Activated CD4-positive, CD25-positive, alpha-beta regulatory T cell treated with anti-CD3 and anti-CD28 coated beads, Interleukin-2, amount 50 U/mL, for 24 hours (primary cell): ENCODE measurements around the gene EEPD1.
"Not testable (repeated sequence)": the region's sequence is repeated elsewhere in the genome, so short reads cannot be mapped to it uniquely, and the experiment has no call there.

Experiments
- ATAC-seq, 2 donors: fragments of 150-1000 bp; cut with Tn5 transposase; one replicate each; pipeline ENCODE4 v1.10.0; 2021; ENCODE audit warnings: mild to moderate bottlenecking in 1 of 2, moderate library complexity in 1 of 2

Gene EEPD1

DNA sequence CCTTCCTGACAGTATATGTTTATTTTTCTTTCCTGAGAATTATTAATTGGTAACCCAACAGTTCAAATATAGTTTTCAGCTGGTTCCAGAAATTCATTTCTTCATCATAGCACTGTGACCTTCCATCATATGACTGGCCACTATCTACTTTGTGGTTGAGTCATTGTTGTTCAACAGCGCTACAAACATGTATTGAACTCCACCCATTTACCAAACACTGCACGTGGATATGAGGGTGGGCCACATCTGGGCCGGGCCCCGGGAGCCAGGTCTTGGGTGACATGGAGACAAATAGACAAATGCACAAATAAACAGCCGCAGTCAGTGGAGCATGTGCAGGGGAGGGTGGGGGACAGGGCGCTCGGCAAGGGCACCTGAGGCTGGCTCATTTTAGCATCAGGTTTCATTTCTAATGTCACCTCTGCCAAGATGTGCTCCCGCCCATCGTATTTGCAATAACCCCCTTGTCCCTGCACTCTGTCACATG is 24.0 kb upstream of the EEPD1 start:
- ATAC-seq: no peak

DNA sequence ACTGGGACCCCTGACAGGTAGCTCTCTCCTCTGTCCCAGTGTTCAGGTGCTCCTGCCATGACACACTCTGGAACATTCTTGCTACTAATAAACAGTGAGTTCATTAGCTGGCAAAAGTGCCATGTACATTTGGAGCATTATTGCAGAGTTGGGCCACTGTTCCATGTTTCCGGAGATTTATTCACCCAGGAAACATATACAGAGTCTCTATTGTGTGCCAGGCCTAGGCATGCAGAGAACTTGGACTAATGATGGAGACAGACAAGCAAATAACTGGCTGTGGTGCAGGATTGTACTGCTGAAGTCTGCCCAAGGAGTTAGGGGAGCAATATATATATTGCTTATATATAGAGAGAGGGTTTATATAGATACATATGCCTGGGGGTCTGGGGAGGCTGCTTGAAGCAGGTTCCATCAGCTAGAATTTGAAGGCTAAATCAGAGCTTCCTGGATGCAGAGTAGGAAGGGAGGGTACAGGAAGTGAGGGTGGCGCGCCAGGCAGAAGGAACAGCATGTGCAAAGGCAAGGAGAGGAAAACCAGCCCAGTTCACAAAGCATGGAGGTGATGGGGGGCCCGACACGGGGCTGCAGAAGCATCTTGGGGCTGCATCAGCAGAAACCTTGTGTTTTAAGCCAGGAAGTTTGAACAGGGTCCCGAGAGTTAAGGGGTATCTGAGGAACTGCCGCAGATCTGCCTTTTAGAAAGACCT is 22.7 kb upstream of the EEPD1 start:
- ATAC-seq: no peak

DNA sequence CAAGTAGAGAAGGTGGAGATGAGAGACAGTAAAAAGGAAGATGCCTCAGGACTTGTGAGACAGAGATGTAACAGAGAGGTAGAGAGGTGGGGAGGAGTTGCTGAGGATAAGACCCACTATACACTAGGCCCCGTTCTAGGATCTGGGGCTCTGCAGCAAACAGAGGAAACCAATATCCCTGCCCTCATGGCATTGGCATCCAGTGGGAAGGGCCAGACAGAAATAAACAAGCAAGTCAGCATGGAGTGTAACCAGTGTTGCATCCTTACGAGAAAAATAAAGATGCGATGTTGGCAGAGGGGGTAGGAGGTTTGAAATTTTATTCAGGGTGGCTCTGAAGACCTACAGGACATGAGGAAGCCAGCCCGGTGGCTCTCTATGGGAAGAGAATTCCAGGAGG is 22.0 kb upstream of the EEPD1 start:
- no peak for ATAC-seq

DNA sequence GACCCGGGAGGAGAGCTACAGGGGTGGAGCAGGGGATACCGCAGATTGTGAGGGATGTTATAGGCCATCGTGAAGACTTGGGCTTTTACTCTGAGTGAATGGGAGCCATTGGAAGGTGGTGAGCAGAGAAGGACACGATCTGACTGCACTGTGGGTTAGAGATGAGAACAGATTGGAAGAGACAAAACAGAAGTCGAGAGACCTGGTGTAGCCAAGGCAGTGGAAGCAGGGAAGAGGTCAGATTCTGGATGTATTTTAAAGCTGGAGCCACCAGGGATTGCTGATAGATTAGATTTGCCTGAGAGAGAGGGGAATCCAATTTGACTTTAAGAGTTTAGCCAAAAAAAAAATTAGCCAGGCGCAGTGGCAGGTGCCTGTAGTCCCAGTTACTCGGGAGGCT is 21.6 kb upstream of the EEPD1 start:
- ATAC-seq: no peak

DNA sequence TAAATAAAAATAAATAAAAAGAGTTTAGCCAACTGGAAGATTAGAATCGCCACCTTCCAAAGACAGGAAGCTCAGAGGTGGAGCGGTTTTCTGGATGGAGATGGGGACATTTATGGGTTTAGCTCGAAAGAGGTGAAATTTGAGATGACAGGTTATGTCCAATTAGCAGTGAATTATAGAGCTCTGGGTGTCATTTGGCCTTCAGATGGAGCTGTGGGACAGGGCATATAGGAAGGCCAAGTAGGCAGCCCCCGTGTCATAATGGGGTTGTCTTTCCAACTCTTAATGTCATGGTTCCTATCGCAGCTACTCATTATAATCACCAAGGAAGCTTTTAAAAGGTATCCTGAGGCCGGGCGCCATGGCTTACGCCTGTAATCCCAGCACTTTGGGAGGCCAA is 21.0 kb upstream of the EEPD1 start:
- no peak for ATAC-seq

DNA sequence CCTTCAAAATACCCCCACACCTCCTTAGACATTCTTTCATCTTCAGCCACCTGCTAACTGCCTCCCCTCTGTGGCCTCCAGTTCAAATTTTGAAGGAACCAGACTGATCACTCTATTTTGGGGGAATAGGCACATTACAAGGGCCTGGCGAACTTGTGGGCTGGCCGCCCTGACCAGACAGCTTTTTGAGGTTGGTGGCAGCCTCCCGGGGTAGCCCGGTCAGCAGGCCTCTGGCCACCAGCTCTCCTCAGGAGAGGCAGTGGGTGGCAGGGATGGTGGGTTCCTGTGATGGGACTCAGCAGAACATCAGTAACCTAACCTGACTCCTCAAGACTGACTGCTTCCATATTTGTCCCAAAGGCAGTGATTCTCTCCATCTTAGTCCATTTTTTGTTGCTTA is 17.4 kb upstream of the EEPD1 start:
- no peak for ATAC-seq

DNA sequence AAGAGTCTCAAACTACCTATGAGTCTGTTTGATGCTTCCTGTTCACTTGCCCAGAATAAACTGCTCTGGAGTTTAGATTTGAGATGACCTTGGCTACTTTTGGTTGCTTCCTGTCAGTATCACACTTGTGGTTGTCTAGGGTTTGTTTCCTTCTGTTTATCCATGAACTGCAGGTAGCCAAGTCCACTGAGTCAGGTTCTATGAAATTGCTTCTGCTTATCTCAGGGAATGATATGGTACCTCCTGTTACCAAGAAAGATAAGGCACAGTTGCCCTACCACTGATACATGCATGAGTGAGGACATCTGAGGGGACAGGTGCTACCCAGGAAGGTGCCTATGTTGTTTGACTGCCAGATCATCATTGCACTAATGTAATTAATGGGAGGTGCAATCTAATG is 15.8 kb upstream of the EEPD1 start:
- no peak for ATAC-seq

DNA sequence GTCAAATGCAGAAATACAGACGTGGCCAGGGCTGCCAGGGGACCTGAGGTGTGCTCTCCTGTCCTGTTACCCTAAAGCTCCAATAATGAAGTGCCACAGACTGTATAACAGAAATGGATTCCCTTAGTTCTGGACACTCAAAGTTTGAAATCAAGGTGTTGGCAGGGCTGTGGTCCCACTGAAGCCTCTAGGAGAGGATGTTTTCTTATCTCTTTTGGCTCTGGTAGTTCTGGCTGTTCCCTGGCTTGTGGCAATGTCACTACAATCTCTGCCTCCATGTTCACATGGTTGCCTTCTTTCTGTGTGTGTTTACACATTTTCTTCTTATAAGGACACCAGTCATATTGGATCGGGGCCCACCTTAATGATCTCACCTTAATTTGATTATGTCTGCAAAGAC is 15.3 kb upstream of the EEPD1 start:
- ATAC-seq: no peak

DNA sequence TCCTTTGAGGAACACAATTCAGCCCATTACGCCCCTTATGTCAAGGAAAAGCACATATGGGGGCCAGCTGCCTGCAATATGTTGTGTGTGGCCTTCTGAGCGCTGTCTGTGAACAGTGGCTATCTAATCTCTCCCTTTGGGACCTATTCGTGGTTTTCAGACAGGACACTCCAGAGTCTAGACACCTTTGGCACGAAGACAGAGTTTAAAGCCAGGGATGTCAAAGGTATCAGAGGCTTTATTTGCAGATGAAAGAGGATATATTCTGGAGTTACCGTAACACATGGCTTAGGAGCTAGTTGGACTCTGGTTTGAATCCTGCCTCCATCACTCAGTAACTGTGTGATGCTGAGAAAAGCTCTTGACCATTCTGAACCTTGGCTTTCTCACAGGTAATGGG is 14.8 kb upstream of the EEPD1 start:
- no peak for ATAC-seq

DNA sequence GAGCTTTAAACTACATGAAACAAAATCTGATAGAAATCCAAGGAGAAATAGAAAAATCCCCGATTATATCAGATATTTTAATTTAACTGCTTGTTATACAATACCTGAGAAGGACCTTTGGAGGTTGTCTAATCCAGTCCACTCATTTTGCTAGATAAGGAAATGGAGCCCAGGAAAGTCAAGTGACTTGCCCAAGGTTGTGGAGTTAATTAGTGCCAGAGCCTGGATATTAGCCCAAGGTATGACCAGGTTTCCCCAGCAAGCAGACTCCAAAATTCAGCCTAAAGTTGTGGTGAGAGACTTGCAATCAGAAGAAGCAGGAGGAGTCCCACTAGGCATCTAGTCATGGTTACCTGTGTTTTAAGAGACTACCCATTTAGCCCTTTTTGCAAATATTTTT is 11.7 kb upstream of the EEPD1 start:
- ATAC-seq: no peak

DNA sequence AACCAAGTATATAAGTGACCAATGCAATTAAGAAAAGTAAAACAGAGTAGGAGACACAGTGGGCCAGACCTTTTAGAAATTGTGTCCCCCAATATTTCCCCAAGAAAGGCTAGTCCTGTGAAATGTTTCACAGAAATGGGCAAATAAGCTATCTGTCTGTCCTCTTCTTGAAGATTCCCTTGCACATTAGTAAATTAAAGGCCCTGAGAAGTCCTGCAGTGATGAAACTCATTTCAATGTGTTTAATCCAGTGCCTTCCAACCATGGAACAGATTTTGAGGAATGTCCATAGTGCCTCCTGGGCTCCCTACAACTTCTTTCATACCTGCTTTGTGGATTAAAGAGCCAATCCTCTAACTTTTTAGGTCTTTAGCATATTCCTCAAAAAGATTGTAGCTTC is 11.2 kb upstream of the EEPD1 start:
- ATAC-seq: no peak

DNA sequence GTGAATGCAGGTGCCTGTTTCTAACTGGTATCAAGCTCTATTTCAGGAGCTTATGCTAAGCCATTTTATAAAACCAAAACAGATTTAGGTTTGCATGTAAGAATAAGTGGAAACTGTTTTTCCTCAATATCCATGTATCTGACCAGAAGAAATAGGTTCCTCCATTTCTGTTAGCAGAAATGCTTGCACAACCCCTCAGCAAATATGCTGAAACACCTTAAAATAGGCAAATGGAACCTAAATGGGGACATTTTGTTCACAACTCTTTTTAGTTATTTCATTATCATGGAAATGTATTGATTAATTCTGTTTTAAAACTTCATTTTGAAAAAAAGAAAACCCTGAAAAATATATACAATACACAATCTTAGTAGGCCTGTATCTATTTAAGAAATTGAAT is 8.9 kb upstream of the EEPD1 start:
- ATAC-seq: no peak

DNA sequence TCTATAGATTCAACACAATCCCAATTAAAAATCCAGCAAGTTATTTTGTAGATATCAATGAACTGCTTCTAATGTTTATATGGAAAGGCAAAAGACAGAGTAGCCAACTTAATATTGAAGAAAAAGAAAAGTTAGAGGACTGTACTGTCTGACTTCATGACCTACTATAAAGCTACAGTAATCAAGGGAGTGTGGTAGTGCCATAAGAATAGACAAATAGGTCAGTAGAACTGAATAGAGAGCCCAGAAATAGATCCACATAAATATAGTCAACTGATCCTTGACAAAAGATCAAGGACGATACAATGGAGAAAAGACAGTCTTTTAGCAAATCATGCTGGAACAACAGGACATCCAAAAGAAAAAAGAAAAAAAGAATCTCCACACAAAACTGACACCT is 7.4 kb upstream of the EEPD1 start:
- ATAC-seq: no peak

DNA sequence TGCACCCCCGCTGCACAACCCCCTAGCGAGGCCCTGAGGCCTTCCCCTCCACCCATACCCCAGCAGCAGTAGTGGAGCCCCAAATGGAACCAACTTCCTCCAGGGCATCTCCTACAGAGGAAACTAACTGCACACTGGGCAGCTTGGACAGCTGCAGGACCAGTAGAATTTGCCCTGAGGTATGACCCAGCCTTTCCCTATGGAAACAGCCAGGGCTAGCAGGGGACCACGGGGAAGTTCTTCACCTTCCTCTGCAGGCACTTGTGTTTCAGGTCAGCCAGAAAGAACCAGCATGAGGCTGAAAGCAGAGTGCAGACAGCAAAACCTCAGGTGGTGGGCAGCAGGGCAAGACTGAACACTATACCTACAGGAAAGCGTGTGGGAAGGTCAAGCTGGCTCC is 5.7 kb upstream of the EEPD1 start:
- no peak for ATAC-seq

DNA sequence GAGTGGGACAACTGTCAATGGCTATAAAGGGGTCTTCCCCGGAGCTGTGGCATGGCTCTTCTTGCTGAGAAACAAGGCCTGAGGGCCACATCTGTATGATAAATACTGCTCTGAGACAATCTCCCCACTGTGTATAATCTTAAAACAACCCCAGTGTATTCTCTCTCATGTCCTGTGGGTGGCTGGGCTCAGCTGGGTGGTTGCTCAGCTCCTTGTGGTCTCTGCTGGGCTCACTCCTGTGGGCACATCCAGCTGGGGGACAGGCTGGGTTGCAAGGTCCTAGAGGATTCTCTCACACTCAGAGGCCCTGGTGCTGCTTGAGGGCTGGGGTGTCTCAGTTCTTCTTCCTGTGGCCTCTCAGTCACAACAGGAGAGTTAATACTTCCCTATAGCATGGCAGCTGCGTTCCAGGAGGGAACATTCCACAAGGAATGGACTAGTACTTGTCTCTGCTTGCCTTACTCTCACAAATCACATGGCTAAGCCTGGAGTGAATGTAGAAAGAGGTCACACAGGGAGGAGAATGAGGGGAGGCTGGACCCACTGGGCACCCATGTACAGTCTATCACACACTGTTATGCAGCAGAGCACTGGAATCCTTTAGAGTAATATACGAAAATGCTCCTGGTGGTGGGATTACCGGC is 4.5 kb upstream of the EEPD1 start:
- ATAC-seq: no peak

DNA sequence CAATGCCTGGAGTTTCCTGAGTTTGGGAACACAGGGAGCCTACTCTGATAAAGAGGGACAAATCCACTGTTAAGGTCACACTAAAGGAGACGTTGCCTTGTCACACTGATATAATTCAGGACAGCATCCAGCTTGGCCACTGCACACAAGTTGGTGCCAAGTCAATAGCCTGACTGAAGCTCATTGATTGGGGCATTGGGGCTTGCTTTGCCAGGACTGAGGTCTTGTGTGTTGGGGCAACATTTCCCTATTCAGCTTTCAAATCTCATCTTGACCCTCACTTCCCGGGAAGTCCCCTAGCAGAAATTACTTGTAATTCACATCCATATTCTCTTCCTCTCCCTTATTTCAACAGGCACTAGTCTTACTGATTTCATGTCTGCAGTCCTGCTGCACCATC is 3.8 kb upstream of the EEPD1 start:
- ATAC-seq: not testable (repeated sequence)

DNA sequence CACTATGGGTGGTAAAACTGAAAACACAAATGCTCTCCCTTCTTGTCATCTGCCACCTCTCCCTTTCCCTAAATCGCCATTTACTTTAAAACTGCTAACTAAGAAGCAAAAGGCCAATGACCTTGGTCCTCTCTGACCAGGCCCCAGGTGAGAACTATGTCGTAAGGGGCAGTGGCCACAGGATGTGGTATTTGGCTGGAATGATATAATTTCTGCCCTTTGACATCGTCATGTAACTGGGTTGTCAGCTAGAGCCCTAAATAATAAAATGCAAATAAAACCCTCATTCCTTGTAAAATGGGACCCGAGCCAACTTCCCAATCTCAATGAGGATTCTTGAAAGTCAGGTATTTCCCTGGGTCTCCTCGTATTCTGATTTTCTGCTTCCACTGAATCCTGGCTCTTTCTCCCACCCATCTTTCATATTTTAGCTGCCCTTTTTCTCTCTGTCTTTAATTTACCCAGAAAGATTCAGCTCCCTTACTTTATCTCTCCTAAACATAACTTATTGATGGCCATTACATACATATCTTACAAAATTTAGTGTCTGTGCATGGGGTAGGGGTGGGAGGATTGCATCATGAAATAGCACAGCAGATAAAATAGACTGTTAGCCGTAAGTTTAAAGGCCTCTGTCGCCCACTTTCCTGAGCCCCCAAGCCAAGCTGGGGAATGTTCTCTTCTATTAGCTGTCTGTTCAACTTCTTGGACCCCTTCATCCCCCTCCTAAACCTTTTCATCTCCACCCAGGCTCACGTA is 3.2 kb upstream of the EEPD1 start:
- ATAC-seq: no peak

DNA sequence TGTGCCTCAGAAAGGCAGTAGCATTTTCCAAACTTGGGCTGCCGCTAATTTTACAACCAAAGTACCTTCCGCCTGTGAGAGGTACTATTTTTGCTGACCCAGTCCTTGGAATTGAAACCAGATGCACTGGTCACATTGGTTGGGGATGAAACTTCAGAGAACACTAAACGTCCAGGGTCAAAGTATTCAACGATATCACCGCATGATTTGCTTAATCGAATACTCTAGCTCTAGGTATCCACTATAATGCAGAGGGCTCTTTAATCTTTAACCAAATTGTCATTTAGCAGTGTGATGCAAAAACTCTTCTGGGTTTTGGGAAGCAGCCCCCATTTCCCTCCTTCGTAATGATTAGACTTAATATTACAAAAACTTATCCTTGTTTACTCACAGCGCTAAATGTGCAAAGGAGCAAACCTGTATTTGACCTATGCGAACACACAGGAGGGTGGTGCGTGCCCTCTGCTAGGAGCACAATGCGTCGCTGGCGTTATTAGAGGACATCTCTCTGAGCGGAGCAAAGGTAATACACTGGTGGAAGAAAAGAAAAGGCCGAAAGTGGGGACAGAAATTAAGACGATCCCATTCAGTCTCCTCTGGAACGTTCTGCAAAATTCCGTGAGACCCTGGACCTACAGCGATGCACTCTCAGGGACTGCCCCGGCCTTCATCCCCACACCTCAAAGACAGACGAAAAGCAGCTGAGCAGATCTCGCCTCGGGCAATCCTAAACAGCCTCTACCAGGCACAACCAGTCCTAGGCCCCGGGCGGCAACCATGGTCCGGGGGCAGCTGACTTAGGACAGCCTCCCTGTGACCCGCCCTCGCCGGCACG is 916 bp upstream of the EEPD1 start:
- ATAC-seq: no peak

DNA sequence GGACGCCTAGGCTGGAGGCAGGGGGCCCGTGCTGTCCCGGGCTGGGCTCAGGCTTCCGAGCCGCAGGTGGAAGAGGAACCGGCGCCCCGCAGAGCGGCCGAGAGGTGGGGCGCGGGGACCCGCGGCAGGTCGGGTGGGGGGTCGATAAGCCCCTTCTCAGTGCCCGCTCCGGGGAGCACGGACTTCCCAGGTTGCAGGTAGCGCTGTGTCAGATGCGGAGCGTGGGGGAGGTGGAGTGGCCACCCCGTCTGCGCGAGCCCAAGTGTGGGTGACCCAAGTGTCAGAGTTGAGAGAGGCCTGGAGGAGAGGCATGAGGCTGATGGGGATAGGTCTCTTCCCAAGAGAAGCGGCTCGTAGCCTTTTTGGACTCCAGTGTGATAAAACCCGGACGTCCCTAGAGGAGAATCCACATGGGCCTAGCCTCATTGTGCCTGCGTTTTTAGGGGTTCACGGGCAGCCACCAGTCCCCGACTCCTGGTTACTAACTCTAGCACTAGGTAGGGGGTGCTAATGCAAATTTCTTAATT is 580 bp downstream of the EEPD1 start:
- ATAC-seq: peak in 1 of 2 donors; percentile 0

DNA sequence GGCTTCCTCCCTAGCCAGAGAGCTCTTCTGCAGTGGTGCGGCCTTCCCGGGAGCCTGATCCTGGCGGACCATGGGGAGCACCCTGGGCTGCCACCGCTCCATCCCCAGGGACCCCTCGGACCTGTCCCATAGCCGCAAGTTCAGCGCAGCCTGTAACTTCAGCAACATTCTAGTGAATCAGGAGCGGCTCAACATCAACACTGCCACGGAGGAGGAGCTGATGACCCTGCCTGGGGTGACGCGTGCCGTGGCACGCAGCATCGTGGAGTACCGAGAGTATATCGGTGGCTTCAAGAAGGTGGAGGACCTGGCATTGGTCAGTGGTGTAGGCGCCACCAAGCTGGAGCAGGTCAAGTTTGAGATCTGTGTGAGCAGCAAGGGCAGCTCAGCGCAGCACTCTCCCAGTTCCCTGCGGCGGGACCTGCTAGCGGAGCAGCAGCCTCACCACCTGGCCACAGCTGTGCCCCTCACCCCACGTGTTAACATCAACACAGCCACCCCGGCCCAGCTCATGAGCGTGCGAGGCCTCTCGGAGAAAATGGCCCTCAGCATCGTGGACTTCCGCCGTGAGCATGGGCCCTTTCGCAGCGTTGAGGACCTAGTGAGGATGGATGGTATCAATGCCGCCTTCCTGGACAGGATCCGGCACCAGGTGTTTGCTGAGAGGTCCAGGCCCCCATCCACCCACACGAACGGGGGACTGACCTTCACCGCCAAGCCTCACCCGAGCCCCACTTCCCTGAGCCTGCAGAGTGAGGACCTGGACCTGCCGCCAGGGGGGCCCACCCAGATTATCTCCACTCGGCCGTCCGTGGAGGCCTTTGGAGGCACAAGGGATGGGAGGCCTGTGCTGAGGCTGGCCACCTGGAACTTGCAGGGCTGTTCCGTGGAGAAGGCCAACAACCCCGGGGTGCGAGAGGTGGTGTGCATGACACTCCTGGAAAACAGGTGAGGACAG is 1.5 kb downstream of the EEPD1 start:
- no peak for ATAC-seq

DNA sequence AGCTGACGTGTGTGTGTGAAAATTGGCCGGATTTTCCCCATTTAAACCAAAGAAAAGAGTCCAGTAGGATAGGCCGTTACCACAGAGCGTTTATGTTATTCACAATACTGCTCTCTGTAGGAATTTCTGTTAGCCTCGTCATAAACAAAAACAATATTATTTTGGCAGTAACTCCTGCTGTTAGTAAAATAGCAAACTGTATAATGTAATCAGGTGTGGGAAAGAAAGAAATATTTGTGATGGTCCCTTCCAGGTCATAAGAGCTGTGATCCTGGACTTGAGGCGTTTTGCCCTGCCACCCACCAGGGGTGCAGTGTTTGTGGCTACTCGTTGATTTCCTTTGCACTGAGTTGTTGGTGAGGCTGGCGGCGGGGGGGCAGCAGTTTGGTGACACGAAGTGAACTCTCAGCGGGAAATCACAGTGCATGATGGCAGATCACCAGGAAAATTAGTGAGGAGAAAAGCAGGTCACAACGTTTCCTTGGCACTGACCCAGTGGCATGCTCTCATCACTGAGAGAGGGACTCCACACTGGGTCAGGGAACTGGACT is 2.8 kb downstream of the EEPD1 start:
- no peak for ATAC-seq
